AG04450 (cell line): ENCODE measurements around the gene CERS6. TPM values are rescaled to one million over a fixed set of nuclear protein-coding genes. Genes with fewer than 3 reads are reported as not detected.
"Not testable (repeated sequence)": the region's sequence is repeated elsewhere in the genome, so short reads cannot be mapped to it uniquely, and the experiment has no call there.

ENCODE experiments used
- CTCF ChIA-PET: fragments of 300-600, 350-600 bp; formaldehyde crosslinking; extraction: SDS; loops from one replicate; lab custom pipeline; 2022; ENCODE audit warnings: antibody characterized with exemption, inconsistent platforms; lab: Charles Lee
- POLR2A ChIA-PET: fragments of 350-600 bp; formaldehyde crosslinking; extraction: SDS; loops from one replicate; lab custom pipeline; 2021; ENCODE audit warnings: antibody characterized with exemption, inconsistent platforms; lab: Yijun Ruan, JAX
- DNase-seq: peaks from one replicate; pipeline ENCODE4 v3.0.0-alpha.2; 2011; ENCODE audit warnings: low read depth, low spot score
- H3K27ac ChIP-seq: one replicate; pipeline ENCODE4 v1.5.1; 2012; ENCODE audit warnings: low read depth, low read length, control low read depth
- H3K27me3 ChIP-seq: one replicate; pipeline ENCODE4 v1.6.0; 2012; ENCODE audit warnings: low read length; ENCODE audit not compliant: control insufficient read depth, insufficient read depth
- H3K4me3 ChIP-seq: 2 replicates; pipeline ENCODE4 v1.5.1; 2011; ENCODE audit warnings: mild to moderate bottlenecking, low read depth, low read length, control low read depth
- H3K9me3 ChIP-seq: 2 replicates; pipeline ENCODE4 v1.5.1; 2012; ENCODE audit warnings: low read length; ENCODE audit not compliant: control insufficient read depth, insufficient read depth
- CTCF ChIP-seq: IDR thresholded peaks from 2 replicates; pipeline ENCODE4 v1.5.1; 2011; ENCODE audit warnings: low read depth, low read length, control low read depth, inconsistent platforms
- polyA plus RNA-seq: library from polyadenylated mRNA; depleted of rRNA; stranded (reverse); fragments of >200 nt; gene quantifications from 2 replicates; pipeline ENCODE4 v1.2.3, GENCODE V29; 2011

The CERS6 gene
- polyA plus RNA-seq, 1 experiment = 6.2 TPM

- Histone ChIP-seq H3K4me3 (no peak overlapping the region), H3K9me3 (no peaks in the 10 kb centered on the region), H3K27me3 (peaks cover 5% of the 10 kb centered on the region), H3K27ac (no peak overlapping the region)
- ChIA-PET CTCF (interaction anchor here (1.5 kb wide), 1 partner anchor 11 kb away, joined by 5 read pairs; no protein-coding TSS in a partner anchor), POLR2A (no interaction called here)
- TF ChIP-seq CTCF = no peak
- no peak for DNase-seq
Measured at GRCh38 chr2:168784993-168785392, 328.9 kb downstream of the CERS6 start.

GRCh38 chr2:168787098-168787781, 331.2 kb downstream of the CERS6 start:
- ChIA-PET CTCF (interaction anchor here (1.5 kb wide), 1 partner anchor 14 kb away, joined by 5 read pairs; no protein-coding TSS in a partner anchor), POLR2A (no interaction called here)
- H3K4me3 ChIP-seq = no peak overlapping the region
- no peak overlapping the region for H3K27ac ChIP-seq
- no peaks in the 10 kb centered on the region for H3K9me3 ChIP-seq
- no peak for DNase-seq
- TF ChIP-seq CTCF = no peak
- peaks cover 5% of the 10 kb centered on the region for H3K27me3 ChIP-seq

- Histone ChIP-seq H3K4me3 (no peak overlapping the region), H3K27me3 (peaks cover 5% of the 10 kb centered on the region), H3K9me3 (no peaks in the 10 kb centered on the region), H3K27ac (no peak overlapping the region)
- no peak for DNase-seq
- no peak for TF ChIP-seq CTCF
- ChIA-PET POLR2A (no interaction called here), CTCF (interaction anchor here (1.5 kb wide), 1 partner anchor 15 kb away, joined by 5 read pairs; no protein-coding TSS in a partner anchor)
Measured at GRCh38 chr2:168787782-168788376, 331.8 kb downstream of the CERS6 start.

GRCh38 chr2:168789776-168790175, 333.7 kb downstream of the CERS6 start:
- Histone ChIP-seq H3K27me3 (peaks cover 3% of the 10 kb centered on the region), H3K4me3 (no peak overlapping the region), H3K9me3 (no peaks in the 10 kb centered on the region), H3K27ac (no peak overlapping the region)
- no peak for DNase-seq
- ChIA-PET CTCF (no interaction called here), POLR2A (no interaction called here)
- TF ChIP-seq CTCF = no peak

- no peak overlapping the region for H3K4me3 ChIP-seq
- ChIA-PET POLR2A (no interaction called here), CTCF (no interaction called here)
- no peak for TF ChIP-seq CTCF
- peaks cover 3% of the 10 kb centered on the region for H3K27me3 ChIP-seq
- DNase-seq = no peak
- H3K27ac ChIP-seq = no peak overlapping the region
- H3K9me3 ChIP-seq = no peaks in the 10 kb centered on the region
Measured at GRCh38 chr2:168790226-168790902, 334.3 kb downstream of the CERS6 start.

GRCh38 chr2:168791140-168791539, 335.1 kb downstream of the CERS6 start:
- DNase-seq, H3K9me3 ChIP-seq, H3K27me3 ChIP-seq, H3K4me3 ChIP-seq, POLR2A ChIA-PET, CTCF ChIA-PET, H3K27ac ChIP-seq: not testable (repeated sequence)
